A673 (cell line): ENCODE data around the gene R3HDM1. TPM values are rescaled to one million over a fixed set of nuclear protein-coding genes. Genes with fewer than 3 reads are reported as not detected.

Source experiments
- BruUV-seq: library from RNA; stranded (reverse); fragments of 400-500 nt; replicated peaks from 2 replicates; lab custom pipeline; 2021; lab: Mats Ljungman, UMichigan
- CTCF ChIA-PET: fragments of 300-600 bp; sonication (Branson Sonifier 250); formaldehyde crosslinking; loops from one replicate; lab custom pipeline; 2022; ENCODE audit warnings: antibody characterized with exemption; lab: Charles Lee
- POLR2A ChIA-PET: fragments of 300-600 bp; sonication (Branson Sonifier 250); formaldehyde crosslinking; loops from one replicate; lab custom pipeline; 2022; ENCODE audit warnings: antibody characterized with exemption; ENCODE audit not compliant: low non-redundant PET; lab: Charles Lee
- DNase-seq: peaks from one replicate; pipeline ENCODE4 v3.0.0-alpha.2; 2015; ENCODE audit warnings: low spot score
- H3K27ac ChIP-seq: fragments of 200-600 bp; sonication (generic); 2 replicates; pipeline ENCODE4 v1.5.1; 2016; ENCODE audit warnings: mixed run types, low read depth, mild to moderate bottlenecking, mixed read lengths, antibody characterized with exemption, low read length; ENCODE audit not compliant: poor library complexity, severe bottlenecking
- H3K27me3 ChIP-seq: fragments of 200-600 bp; sonication (generic); replicated peaks from 2 replicates; pipeline ENCODE4 v1.6.1; 2017; ENCODE audit warnings: mixed run types, low read depth, mild to moderate bottlenecking, mixed read lengths, antibody characterized with exemption, low read length; ENCODE audit not compliant: insufficient read depth, poor library complexity
- H3K36me3 ChIP-seq: fragments of 200-600 bp; sonication (generic); 2 replicates; pipeline ENCODE4 v1.6.1; 2016; ENCODE audit warnings: mixed run types, mild to moderate bottlenecking, mixed read lengths, antibody characterized with exemption, low read length; ENCODE audit not compliant: insufficient read depth, poor library complexity, severe bottlenecking
- H3K4me1 ChIP-seq: fragments of 200-600 bp; sonication (generic); 2 replicates; pipeline ENCODE4 v1.6.1; 2017; ENCODE audit warnings: mixed run types, mild to moderate bottlenecking, mixed read lengths, antibody characterized with exemption, low read length; ENCODE audit not compliant: insufficient read depth, poor library complexity, severe bottlenecking
- H3K4me3 ChIP-seq: fragments of 200-600 bp; sonication (generic); 2 replicates; pipeline ENCODE4 v1.5.1; 2016; ENCODE audit warnings: low read depth, mixed run types, mild to moderate bottlenecking, mixed read lengths, low read length; ENCODE audit not compliant: poor library complexity, severe bottlenecking
- H3K9me3 ChIP-seq: fragments of 200-600 bp; sonication (generic); 2 replicates; pipeline ENCODE4 v1.6.1; 2016; ENCODE audit warnings: mixed run types, low read depth, mild to moderate bottlenecking, mixed read lengths, antibody characterized with exemption, low read length; ENCODE audit not compliant: poor library complexity, severe bottlenecking
- CTCF ChIP-seq: fragments of 300-800, 200-600 bp; sonication (generic); conservative IDR thresholded peaks from 2 replicates; pipeline ENCODE4 v1.5.1; 2017; ENCODE audit warnings: low read depth, mild to moderate bottlenecking, antibody characterized with exemption, low read length, moderate library complexity, mixed read lengths
- EZH2 ChIP-seq: fragments of 200-600 bp; sonication (generic); IDR thresholded peaks from 2 replicates; pipeline ENCODE4 v1.6.1; 2017; ENCODE audit warnings: borderline replicate concordance, low read depth, mild to moderate bottlenecking, mixed read lengths, antibody characterized with exemption, low read length; ENCODE audit not compliant: poor library complexity, severe bottlenecking
- intact Hi-C: fragments of 100-400 bp; cut with micrococcal nuclease; formaldehyde crosslinking; loops from one replicate; pipeline ENCODE4 v1.10.0; 2022; ENCODE audit not compliant: unreplicated experiment
- total RNA-seq: library from RNA; stranded (reverse); gene quantifications from 2 replicates; pipeline ENCODE4 v1.2.3, GENCODE V29; 2021

R3HDM1 gene
- total RNA-seq, 1 experiment from 2014 or later, result 65.4 TPM

- POLR2A ChIA-PET, result no interaction called here
- DNase-seq, result no peak
- H3K4me1 ChIP-seq, result no peaks in the 10 kb centered on the region
Observed at GRCh38 chr2:135510577-135510976, 20.7 kb upstream of the R3HDM1 start.

GRCh38 chr2:135512099-135512498 is 19.2 kb upstream of the R3HDM1 start:
- Histone ChIP-seq H3K36me3 (no peaks in the 10 kb centered on the region), H3K4me3 (no peak overlapping the region), H3K9me3 (peaks cover 6% of the 10 kb centered on the region), H3K4me1 (no peaks in the 10 kb centered on the region), H3K27ac (no peak overlapping the region), H3K27me3 (no peaks in the 10 kb centered on the region)
- BruUV-seq, result no TSS peak
- ChIA-PET POLR2A (no interaction called here), CTCF (no interaction called here)
- no peak for DNase-seq
- intact Hi-C loops, result no loop called here
- TF ChIP-seq CTCF (no peak), EZH2 (no peak)

More at GRCh38 chr2:135510577-135510976, 20.7 kb upstream of the R3HDM1 start:
- Histone ChIP-seq H3K36me3 (no peaks in the 10 kb centered on the region), H3K27me3 (no peaks in the 10 kb centered on the region), H3K27ac (no peak overlapping the region), H3K4me3 (no peak overlapping the region), H3K9me3 (peaks cover 6% of the 10 kb centered on the region)
- intact Hi-C loops, result no loop called here
- CTCF ChIA-PET, result no interaction called here
- no TSS peak for BruUV-seq
- TF ChIP-seq EZH2, result no peak
- TF ChIP-seq CTCF, result no peak

GRCh38 chr2:135525786-135526185 is 5.5 kb upstream of the R3HDM1 start:
- POLR2A ChIA-PET, result no interaction called here
- Histone ChIP-seq H3K9me3 (no peaks in the 10 kb centered on the region), H3K27ac (no peak overlapping the region), H3K4me1 (peaks cover 5% of the 10 kb centered on the region), H3K27me3 (no peaks in the 10 kb centered on the region), H3K4me3 (no peak overlapping the region), H3K36me3 (no peaks in the 10 kb centered on the region)
- intact Hi-C loops, result no loop called here
- CTCF ChIA-PET, result no interaction called here
- no peak for TF ChIP-seq EZH2
- no peak for TF ChIP-seq CTCF
- no TSS peak for BruUV-seq
- no peak for DNase-seq
